Subcutaneous adipose tissue (tissue), 4 donors: Measurements from ENCODE around the gene TCL1B. TPM values are rescaled to one million over a fixed set of nuclear protein-coding genes. Genes with fewer than 3 reads are reported as not detected.

ENCODE experiments used
- CTCF ChIP-seq: fragments of 450-650 bp; IDR thresholded peaks from one replicate; pipeline ENCODE4 v1.5.1; 2016; ENCODE audit warnings: low read depth, mild to moderate bottlenecking, control low read depth, antibody characterized with exemption, moderate library complexity
- total RNA-seq, 4 donors: library from RNA; depleted of rRNA; stranded (reverse); fragments of >200 nt; gene quantifications; one replicate each; pipeline ENCODE4 v1.1.0, GENCODE V29; 2016

TCL1B gene
- total RNA-seq, 4 donors from 2014 or later, result not detected

- no peak for TF ChIP-seq CTCF
Observed at GRCh38 chr14:95674613-95675012, 11.6 kb upstream of the TCL1B start.

- no peak for TF ChIP-seq CTCF
Observed at GRCh38 chr14:95675486-95675885, 10.7 kb upstream of the TCL1B start.

GRCh38 chr14:95677179-95677835 is 8.9 kb upstream of the TCL1B start:
- no peak for TF ChIP-seq CTCF

- TF ChIP-seq CTCF, result no peak
Observed at GRCh38 chr14:95679148-95679815, 6.9 kb upstream of the TCL1B start.

- no peak for TF ChIP-seq CTCF
Observed at GRCh38 chr14:95679998-95680735, 6.1 kb upstream of the TCL1B start.

- TF ChIP-seq CTCF, result no peak
Observed at GRCh38 chr14:95681153-95681552, 5.1 kb upstream of the TCL1B start.

GRCh38 chr14:95683793-95684192 is 2.4 kb upstream of the TCL1B start:
- no peak for TF ChIP-seq CTCF
